ENCODE data around the gene NTRK2.

Gene NTRK2

DNA sequence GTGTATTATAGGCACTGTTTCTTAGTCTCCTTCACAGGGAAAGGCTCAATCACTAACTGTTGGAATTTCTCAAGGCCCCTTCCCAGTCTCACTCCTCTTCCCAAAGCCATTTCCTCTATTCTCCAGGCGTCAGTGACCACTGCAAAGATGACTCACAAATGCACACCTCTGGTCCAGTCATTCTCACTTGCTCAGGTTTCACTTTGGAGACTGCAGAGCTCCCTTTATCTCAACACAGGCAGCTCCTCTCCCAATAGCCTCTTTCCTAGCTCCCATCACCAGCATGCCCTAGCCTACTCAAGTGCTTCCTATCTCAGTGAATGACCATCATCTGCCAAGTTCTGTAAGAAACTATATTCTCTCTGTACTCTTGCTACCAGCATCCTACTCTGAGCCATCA is 323.6 kb downstream of the NTRK2 start:
- no peak for DNase-seq

DNA sequence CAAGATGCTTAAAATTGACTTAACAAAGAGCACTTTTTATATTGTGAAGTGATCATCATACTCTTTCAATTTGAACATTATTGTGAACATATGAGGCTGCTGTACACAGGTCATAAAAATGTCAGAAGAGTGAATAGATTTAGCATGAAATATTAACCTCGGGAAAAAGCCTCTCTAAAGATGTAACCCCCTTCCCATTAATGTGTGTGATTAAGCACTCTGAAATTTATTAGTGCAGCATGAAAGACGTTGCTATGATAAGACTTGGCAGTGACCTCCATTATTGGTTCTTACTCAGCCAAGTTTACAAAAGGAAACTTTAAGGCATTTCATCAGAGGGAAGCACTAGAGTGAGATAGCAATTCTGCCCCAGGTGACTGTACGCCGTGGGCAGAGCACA is 326.5 kb downstream of the NTRK2 start:
- DNase-seq = peak; percentile 36

DNA sequence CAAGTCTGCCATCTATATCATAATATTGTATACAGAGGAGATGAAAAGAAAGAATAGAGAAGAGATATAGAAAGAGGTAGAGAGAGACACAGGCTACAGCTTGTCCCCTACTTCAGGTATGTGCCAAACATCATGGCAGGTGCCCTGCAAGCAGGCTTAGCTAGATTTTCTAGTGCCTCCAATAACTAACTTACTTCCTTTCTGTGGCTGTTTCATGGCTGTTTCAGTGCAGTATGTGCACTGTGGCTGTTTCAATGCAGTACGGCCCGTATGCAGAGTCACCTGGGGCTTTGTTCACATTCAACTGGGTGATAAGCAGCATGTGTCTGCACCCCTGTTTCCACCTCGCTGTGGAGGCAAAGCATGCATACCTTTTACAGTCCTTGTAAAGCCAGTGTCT is 327.2 kb downstream of the NTRK2 start:
- no peak for DNase-seq

DNA sequence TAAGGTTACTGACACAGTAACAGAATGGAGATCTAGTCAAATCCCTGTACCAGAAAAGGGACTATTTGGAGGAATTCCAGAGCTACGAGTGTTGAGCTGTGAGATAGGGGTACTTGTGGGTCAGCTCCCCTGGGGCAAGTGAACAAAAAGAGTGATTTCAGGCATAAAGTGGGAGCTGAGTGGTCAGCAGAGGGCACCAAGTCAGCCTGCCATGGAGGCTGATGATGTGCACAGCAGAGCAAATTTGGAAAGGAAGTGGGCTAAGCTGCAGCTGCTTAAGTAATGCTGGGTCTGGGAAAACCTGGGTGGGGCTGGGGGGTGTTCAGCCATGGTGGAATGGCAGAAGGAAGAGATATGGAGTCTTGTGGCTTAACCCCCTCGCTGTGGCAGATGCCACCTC is 327.9 kb downstream of the NTRK2 start:
- no peak for DNase-seq

DNA sequence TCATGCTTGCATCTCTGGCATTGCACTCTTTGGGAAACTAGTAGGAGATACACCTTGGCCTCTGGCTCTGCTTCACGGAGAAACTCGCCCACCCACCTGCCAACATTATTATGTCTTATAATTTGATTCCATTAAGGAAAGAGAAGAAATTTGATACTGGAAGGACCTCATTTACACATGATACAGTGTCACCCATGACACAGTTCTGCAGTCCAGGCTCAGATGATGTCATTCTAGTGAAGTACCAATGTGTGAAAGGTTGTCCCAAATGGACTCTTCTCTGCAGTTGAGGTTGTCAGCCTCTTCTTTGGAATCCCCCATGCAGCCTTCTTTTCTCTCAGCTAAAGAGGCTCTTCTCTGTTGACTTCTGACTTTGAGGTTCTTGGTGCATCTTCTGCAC is 329.1 kb downstream of the NTRK2 start:
- no peak for DNase-seq

DNA sequence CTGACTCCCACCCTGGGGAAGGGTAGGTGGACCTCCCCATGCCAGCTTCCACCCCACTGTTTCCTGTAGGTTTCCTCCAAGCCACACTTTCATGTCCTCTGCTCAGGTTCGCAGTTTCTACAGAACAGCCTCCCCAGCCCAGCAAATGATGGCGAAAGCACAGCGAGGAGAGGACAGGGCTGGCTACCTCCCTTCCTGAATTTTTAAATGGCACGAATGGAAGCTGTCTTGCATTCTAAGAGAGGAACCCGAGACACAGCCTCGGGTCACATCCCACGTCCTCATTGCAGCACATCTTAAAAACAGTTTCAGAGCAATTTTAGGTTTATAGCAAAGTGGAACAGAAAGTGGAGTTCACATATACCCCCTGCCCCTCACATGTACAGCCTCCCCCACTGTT is 330.3 kb downstream of the NTRK2 start:
- DNase-seq = no peak

DNA sequence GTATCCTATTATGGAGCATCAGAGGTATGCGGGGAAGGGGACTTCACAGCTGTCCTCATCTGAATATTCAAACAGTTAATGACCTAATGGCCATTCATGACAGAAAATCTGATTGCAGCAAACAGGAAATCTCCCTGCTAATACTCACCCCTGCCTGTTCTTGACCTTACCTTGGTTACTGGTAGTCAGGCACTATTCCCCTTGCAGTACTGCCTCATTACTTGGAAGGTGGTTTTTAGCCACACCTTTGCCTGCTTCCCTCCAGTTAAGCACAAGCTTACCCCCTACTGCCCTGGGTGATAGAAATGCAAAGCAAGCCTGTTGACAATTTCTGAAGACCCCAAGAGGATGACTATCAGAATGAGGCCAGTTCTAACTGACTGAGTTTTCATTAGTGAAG is 332.4 kb downstream of the NTRK2 start:
- DNase-seq = no peak

DNA sequence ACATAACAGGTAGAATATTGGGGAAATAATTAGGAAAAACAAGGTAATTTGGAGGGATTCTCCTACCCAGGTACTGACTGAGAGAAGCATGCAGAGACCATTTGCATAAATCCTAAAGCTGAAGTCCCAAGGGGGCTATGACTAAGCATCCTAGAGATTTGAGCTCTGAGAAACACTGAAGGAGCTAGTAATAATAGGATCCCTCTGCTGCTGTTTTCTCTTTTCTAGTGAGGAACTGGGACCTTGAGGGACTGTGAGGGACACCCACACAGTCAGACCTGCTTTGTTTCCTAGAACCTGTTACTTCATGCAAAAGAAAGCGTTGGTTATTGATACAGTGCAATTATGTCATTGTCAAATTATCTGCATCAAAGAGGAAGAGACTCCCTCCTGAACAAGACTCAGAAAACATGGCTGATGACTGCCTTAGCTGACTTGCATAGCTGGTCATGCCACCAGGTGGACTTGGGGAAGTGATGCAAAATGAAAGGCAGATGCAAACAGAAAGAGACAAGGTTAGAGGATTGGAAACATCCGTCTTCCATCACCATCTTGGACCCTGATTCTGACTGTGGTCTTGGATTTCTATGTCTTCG is 335.4 kb downstream of the NTRK2 start:
- DNase-seq = peak; percentile 13

DNA sequence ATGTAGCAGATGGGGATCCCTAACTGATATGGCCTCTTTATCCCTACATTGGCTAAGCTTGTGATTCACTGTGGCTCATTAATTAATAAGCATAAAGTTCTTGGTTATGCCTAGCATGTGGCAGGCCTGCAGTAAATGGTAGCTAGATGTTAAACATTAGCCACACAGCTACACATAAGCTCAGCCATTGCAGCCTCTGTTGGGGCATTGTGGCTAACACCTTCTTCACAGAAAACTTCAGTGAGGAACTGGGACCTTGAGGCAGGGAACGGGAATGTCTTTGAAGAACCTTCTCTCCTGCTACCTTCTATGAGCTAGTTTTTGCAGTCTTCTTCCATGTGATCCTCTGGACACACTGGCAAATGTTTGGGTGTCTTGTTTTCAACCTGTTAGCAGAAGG is 338.2 kb downstream of the NTRK2 start:
- no peak for DNase-seq

DNA sequence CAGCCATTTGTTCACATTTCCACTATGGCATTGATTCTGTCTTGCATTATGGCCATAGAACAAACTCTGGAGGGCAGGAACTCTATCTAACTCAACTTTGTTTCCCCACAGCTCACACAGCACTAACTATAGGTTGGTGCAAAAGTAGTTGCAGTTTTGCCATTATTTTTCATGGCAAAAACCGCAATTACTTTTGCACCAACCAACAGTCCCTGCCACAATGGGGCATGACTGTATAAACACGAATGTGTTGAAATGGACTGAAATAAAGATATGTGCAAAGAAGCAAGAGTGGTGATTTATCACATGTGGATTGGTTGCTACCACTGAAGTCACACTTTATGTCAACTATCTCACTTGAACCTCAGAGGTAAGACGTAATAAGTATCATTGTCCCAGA is 338.7 kb downstream of the NTRK2 start:
- no peak for DNase-seq

DNA sequence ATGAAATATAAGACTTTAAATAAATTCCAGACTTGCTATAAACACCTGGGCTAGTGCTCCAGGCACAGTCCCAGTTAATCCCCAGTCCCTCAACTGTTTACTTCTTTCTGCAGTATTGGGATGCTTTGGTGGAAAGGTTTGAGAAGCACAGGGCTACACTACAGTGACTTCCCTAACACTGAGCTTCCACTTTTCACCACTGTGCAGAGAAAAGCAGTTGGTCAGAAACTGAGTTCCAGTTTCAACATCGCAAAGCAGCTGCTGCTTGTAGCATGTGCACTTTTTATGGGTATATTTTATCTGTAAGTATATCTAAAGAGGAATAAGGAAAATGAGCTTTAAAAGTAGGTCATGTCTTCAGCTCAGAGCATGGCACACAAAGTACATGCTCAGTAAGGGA is 339.7 kb downstream of the NTRK2 start:
- no peak for DNase-seq

DNA sequence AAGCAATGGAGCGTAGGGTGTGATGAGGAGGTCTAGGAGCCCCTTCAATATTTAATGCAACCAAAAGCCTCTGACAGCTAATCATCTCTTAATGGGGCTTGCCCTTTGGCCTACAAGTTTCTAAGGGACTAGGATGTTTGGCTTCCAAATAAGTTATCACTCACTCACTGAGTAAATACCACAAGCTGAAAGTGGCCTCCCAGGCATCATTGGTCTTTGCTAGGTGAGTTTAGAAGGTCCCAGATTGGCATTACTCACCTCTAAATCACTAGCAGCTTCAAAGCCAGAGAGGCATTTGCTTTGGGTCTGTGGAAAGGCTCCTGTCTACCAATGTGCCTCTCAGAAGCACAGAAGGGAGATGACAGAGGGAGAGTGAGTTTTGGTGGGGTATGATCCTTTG is 344.2 kb downstream of the NTRK2 start:
- DNase-seq = no peak

DNA sequence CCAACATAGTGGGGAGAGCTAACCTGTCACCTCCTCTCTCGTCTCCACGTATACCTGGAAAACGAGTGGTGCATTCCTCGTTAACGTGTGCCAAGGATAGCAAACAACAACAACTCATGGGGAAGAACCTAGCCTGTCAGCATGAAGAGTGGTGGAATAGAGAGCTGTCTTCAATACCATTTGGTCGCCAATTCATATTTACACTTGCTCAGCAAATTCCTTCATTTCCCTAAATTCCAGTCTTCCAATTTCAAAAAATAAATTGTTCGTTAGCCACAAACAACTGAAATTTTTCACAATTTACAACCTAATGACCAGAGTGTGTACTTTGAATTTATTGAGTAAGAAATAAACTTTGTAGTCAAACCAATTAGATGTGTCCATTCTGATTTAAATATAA is 344.8 kb downstream of the NTRK2 start:
- no peak for DNase-seq

DNA sequence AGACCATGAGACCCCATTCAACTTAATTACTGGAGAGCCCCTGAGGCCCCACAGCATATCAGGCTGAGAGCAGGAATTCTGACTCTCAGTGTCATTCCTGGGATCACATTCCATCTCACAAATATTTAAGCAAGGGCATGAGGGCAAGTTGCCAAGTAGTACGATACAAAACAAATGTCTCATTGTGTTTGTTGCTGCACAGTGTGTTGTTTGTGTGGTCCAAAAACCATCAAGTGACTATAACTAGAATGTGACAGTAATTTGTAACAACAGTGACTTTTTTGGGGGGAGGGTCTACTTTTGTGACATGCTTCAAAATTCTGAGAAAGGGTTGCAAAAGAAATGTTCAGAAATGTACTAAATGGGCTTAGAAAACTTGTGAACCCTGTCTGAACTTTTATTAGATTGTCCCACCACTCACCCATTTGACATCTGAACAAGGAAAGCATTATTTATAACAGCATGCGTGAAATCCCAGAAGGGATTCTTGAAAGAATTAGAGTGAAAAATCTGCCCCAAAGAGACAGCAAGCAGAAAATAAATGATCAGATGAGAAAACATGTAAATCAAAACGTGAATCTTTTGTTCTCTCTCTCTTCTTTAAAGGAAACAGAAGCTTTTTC is 347.0 kb downstream of the NTRK2 start:
- no peak for DNase-seq

DNA sequence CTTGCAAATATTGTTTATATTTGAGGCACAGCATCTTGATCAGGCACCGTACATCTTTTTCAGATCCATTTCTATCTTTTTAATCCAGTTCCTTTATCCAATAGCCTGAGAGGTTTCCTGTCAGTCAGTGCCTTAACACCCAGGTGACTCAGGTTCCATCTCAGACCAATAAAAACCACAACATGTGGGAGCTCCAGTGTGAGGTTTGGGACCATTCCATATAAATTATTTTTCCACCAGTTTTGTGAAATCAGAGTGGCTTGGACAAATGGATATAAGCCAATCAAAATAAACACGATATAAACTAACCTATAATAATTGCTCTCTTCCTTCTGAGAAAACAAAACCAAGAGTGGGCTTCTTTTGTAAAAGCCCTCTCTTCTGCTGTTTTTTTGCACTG is 351.3 kb downstream of the NTRK2 start:
- DNase-seq = no peak

DNA sequence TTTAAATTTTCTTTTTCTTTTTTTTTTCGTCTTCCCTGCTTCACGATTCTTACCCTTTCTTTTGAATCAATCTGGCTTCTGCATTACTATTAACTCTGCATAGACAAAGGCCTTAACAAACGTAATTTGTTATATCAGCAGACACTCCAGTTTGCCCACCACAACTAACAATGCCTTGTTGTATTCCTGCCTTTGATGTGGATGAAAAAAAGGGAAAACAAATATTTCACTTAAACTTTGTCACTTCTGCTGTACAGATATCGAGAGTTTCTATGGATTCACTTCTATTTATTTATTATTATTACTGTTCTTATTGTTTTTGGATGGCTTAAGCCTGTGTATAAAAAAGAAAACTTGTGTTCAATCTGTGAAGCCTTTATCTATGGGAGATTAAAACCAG is 352.2 kb downstream of the NTRK2 start:
- no peak for DNase-seq

DNA sequence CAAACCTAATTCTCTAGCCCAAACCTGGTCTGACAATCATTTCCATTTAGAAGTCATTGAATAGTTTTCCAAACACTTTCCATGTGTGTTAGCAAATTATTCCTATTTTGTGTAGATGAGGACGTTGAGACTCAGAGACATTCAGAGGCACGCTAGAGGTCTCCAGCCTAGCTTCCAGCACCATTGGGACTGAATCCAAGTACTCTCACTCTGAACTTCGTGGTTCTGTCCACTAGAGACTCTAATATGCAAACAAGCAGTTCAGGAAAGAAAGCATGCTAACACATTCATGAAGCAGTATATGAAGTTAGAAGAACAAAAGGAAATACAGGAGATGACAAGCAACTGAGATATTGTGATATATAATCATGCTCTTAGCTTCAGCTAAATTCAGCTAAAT is 354.8 kb downstream of the NTRK2 start:
- no peak for DNase-seq

DNA sequence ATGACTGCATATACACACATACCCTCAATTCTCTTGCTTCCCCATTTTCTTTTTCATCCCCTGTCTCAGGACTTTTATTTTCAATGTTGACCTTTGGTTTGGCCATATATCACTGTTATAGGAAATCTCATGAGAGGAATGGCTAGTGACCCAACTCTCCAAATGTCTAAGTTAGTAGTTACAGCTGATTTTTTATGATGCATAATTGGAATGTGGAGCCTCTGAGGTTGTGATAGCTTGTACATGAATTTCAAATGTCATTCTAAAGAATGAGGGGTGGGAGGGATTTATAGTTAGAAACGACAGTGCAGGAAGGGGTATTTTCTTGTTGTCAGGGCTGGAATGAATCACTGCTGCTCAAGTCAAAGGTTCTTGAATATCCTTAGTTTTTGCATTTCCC is 356.1 kb downstream of the NTRK2 start:
- DNase-seq = no peak

DNA sequence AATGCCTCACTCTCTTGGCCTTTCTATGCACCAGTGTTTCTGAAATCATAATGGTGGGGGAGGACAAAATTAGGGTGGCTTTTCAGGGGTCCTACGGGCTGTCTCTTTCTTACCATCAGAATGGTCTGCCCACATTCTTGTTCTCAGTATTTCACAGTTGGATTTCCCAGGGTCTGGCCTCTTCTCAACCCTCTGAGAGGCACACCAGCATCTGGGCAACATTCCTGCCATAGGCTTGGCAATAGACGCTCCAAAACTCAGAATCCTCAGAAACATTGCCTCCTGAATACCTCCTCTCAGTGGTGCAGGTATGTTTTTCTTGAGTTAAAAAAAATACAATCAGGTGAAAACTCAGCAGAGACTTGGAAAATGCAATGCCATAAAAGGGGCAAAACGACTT is 358.3 kb downstream of the NTRK2 start:
- DNase-seq = no peak

DNA sequence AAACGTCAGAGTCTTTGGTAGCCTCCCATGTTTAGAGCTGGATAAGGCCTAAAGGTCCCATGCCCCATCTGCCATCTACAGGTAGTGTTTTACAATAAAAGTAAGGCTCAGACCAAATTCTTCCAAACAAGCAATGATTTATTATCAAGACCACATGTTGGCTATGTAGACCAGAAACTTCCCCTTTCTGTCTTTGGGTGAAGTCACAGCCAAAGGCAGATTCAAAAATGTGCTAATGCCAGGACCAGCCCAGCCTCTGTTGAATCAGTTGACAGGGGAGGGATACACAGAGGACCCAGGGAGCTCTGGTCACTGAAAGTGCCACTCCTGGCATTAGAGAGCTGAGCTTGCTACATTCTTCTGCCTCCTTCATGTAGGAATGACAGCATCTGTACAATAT is 360.8 kb downstream of the NTRK2 start:
- DNase-seq = no peak

DNA sequence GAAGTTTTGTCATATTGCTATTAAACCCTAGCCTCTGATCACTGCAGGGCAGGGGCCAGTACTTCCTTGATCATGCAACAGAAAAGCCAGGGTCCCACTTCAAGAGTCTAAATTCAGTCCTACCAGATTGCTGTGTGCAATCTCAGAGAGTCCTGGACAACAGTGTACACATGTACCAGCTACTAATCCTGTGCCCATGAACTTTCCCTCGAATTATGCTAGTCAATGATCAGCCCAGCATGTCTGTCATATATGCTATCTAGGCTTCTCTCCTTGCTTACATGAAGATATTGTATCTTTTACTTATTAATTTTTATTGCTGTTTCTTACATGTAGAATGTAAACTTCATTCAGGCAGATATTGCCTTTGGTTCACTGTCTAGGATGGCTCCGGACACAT is 367.0 kb downstream of the NTRK2 start:
- DNase-seq = no peak

DNA sequence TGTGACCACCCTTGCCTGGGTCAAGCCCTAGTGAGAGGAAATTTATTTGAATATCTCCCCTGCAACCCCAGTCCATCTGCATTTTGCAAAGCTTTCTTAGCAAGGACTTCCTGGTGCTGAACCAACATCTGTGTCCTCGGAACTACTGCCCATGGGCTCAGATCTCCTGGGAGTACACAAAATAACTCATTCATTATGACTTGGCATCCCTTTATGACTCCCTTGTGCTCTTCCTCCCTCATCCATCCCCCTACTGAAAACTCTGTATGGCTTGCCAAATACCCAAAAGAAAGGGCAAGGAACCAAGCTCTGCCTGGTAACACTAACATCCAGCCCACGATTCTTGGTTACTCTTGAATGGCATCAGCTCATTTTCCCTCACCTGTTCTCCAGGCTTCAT is 368.5 kb downstream of the NTRK2 start:
- DNase-seq = no peak

DNA sequence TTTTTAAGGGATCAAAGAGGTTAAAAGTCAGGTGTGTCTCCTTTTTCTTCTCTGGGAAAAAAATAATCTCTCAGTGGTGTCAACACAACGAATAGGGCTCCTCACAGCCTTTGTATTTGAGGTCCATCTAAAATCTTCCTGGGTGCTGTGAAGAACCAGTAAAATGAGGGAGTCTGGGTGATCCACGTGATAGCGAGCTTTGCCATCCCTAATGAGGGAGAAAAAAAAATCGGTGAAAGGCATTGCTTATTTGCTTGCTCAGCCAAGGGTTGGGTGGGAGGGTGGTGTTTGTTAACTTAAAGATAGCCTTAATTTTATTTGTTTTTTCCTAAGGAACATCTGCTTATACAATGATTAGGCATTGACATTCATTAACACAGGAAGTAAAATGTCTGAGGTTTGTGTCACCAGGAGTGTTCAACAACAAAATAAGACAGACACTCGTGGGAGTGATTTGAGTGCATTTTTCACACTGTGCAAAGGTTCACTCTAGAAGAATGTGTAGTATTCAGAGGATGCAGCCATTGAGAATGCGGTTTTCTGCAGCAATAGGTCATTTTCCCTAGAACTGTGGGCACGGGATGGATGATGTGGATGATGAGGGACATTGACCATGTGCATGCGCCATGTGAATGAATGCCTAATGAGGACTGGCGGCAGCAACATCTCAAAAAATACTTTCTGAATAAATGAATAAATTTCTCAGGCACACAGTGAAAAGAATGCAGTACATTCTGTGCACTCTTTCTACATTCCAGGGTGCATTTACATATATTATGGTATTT is 369.5 kb downstream of the NTRK2 start:
- DNase-seq = no peak

DNA sequence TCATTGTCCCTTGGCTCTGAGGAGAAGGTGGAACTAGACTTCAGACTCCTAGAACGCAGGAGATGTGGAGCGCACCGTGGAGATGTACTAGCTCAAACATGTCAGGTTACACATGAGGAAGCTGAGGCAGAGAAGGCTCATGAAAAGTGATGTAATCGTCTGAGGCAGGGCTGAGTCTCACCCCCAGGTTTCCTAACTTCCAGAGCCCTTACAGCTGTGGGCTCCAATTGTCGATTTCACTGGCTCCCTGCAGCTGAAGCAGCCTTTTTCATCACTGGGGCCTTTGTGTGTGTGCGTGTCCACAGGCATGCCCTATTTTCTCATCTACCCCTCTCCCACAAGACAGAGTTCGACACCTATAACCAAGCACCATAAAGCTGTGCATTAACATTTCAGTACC is 370.6 kb downstream of the NTRK2 start:
- DNase-seq = no peak

Data from fibroblast of upper back skin (primary cell).